ENCODE data around the gene POPDC3. TPM values are rescaled to one million over a fixed set of nuclear protein-coding genes. Genes with fewer than 3 reads are reported as not detected.

The POPDC3 gene
- total RNA-seq, 1 experiment from 2014 or later: 5.7 TPM

GRCh38 chr6:105212587-105212986 is 32.8 kb upstream of the POPDC3 start:
- Histone ChIP-seq H3K14ac (ENCODE audit: insufficient read depth, low read length) (no peak overlapping the region), H2AFZ (ENCODE audit: low read length) (no peak overlapping the region), H3K27ac (ENCODE audit: insufficient read length, low read depth, low read length) (no peak overlapping the region), H3K56ac (ENCODE audit: insufficient read length, low read depth, low read length) (no peak overlapping the region), H3K4me1 (ENCODE audit: insufficient read depth, low read length) (no peaks in the 10 kb centered on the region), H4K20me1 (ENCODE audit: control insufficient read depth, insufficient read depth, insufficient read length) (no peaks in the 10 kb centered on the region), H2BK20ac (ENCODE audit: low read depth, low read length, poor library complexity, severe bottlenecking) (no peak overlapping the region), H3K4me2 (ENCODE audit: insufficient read depth, insufficient read length, low read length) (no peak overlapping the region), H4K8ac (replicated peaks; ENCODE audit: insufficient read length, low read depth, low read length) (no peak overlapping the region), H3K79me1 (ENCODE audit: insufficient read depth, low read depth, low read length, poor library complexity, severe bottlenecking) (no peaks in the 10 kb centered on the region), H4K91ac (ENCODE audit: insufficient read length, low read depth, low read length) (no peak overlapping the region), H3K4ac (ENCODE audit: low read depth, low read length) (no peak overlapping the region), H2BK12ac (ENCODE audit: insufficient read length, low read depth, low read length) (no peak overlapping the region), H3K79me2 (ENCODE audit: insufficient read depth, low read length) (no peaks in the 10 kb centered on the region), H2BK5ac (ENCODE audit: insufficient read length, low read length) (no peak overlapping the region), H3T11ph (ENCODE audit: low read length) (no peak overlapping the region), H3K9me3 (ENCODE audit: control insufficient read depth, low read depth, low read length) (no peaks in the 10 kb centered on the region), H2BK120ac (ENCODE audit: low read depth, low read length, poor library complexity, severe bottlenecking) (no peak overlapping the region), H2BK15ac (ENCODE audit: low read depth, low read length) (no peak overlapping the region), H2AK5ac (ENCODE audit: insufficient read length, low read length) (no peak overlapping the region), H3K23me2 (ENCODE audit: insufficient read length, low read depth, low read length, poor library complexity, severe bottlenecking) (no peaks in the 10 kb centered on the region), H3K9ac (ENCODE audit: extremely low read depth, insufficient read length, low read length) (no peak overlapping the region), H4K5ac (ENCODE audit: insufficient read length, low read depth, low read length) (no peak overlapping the region), H3K27me3 (ENCODE audit: insufficient read depth, low read length) (no peaks in the 10 kb centered on the region), H3K23ac (ENCODE audit: insufficient read length, low read depth, low read length) (no peak overlapping the region), H3K18ac (ENCODE audit: insufficient read length, low read depth, low read length) (no peak overlapping the region)
- Mint-ChIP-seq H3K9me3 (no peaks in the 10 kb centered on the region), H3K27me3 (ENCODE audit: low read depth) (peaks cover 1% of the 10 kb centered on the region; the same call in 1 of the 2 replicates), H3K36me3 (ENCODE audit: insufficient read depth in 1 of 3, low read depth in 3 of 3) (no peaks in the 10 kb centered on the region), H3K4me1 (peaks cover 0 to 6% of the 10 kb centered on the region in 2 experiments; a peak in 2 of 4 replicates), H3K27ac (no peak overlapping the region), H3K4me3 (no peak overlapping the region)
- TF ChIP-seq, protein P1, sequence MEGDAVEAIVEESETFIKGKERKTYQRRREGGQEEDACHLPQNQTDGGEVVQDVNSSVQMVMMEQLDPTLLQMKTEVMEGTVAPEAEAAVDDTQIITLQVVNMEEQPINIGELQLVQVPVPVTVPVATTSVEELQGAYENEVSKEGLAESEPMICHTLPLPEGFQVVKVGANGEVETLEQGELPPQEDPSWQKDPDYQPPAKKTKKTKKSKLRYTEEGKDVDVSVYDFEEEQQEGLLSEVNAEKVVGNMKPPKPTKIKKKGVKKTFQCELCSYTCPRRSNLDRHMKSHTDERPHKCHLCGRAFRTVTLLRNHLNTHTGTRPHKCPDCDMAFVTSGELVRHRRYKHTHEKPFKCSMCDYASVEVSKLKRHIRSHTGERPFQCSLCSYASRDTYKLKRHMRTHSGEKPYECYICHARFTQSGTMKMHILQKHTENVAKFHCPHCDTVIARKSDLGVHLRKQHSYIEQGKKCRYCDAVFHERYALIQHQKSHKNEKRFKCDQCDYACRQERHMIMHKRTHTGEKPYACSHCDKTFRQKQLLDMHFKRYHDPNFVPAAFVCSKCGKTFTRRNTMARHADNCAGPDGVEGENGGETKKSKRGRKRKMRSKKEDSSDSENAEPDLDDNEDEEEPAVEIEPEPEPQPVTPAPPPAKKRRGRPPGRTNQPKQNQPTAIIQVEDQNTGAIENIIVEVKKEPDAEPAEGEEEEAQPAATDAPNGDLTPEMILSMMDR (conservative IDR thresholded peaks at IDR 0.05): no peak
- no CpG with 5 or more reads among the region's 1 CpG for WGBS (ENCODE audit: extremely low coverage, insufficient read length, low lambda C conversion rate)
- no peak for DNase-seq
